ENCODE results near the gene OPRL1.
A peak's percentile ranks its signal among the peaks of the same experiment; 100 is the strongest.

OPRL1 gene

GRCh38 chr20:64056889-64057627 is 22.8 kb upstream of the OPRL1 start:
- DNase-seq: no peak

GRCh38 chr20:64057628-64058498 is 22.0 kb upstream of the OPRL1 start:
- peak; percentile 81 to 83 for DNase-seq

- no peak for DNase-seq
These were observed 21.3 kb upstream of the OPRL1 start for GRCh38 chr20:64058536-64058935.

- DNase-seq: no peak
These were observed 17.6 kb upstream of the OPRL1 start for GRCh38 chr20:64062276-64062595.

DNA sequence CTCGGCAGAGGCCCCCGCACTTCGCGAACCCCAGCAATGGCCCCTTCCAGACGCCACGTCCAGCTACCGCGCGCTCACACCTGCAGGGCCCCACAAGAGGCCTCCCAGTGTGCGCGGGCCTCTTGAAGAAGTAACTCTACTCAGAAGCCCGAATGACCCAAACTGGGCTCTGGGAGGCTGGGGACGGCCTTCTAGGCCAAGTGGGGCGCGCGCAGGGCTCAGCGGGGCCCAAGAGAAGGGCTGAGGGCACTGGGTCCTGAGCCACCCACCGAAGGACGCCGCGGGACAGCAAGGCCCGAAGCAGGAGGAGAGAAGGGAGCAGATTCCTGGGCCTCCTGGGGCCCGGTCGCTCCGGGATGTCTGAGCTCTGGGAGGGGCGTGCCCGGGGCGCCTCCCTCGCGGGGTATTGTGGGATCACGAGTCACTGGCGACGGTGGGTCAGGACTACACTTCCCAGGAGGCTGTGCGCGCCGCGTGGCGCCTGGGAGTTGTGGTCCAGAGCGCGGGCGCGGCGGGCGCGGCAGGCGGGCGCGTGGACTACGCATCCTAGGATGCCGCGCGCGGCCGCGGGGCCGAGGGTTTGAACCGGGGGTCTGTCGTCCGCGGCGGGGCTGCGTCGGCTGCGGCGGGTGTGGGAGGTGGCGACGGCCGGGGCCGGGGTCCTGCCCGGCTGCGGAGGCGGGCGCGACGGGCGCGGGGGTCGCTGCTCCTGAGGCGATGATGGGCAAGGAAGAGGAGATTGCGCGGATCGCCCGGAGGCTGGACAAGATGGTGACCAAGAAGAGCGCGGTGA is 17.1 kb upstream of the OPRL1 start, which contains the start of gene TCEA2:
TSS of gene TCEA2 (plus strand) at position 603 of the 793 bp plus-strand sequence. CDS start at position 718, 115 bp downstream.
- DNase-seq: peak; percentile 94 to 95

DNA sequence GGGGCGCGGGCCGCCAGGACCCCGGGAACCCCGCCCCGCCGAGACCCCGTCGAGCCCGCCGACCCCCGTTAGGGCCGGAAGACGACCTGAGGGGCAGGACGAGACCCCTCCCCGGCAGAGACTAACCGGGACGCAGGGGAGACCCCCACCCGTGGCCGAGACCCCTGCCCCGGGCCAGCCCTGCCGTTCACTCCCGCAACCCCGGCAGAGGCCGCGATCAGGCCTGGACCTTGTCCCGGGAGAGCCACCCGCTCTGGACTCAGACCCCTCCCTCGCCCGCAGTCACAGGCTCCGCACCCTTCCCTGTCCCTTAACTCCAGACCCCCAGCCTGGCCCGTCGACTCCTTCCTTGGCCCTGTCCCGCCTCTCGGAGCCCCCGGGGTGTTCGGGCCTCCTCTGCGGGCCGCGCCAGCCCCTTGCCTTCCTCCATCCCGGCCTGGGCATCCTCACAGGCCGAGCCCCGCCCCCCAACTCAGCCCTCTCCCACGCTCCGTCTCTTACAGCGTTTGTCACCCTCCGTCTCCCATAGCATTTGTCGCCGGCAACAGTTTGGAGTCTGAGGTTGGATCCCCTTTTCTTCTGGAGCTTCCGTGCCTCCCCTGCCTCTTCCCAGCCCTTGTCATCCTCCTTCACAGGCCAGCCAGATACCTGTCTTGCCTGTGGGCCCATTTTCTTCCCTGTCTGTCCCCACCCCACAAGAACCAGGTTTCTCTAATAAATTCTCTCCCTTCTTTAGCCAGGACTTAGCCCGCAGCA is 16.3 kb upstream of the OPRL1 start:
- DNase-seq: peak in 1 of 2 experiments; percentile 34

GRCh38 chr20:64064145-64064698 is 15.7 kb upstream of the OPRL1 start:
- DNase-seq: no peak

- no peak for DNase-seq
These were observed 14.6 kb upstream of the OPRL1 start for GRCh38 chr20:64065062-64065973.

DNA sequence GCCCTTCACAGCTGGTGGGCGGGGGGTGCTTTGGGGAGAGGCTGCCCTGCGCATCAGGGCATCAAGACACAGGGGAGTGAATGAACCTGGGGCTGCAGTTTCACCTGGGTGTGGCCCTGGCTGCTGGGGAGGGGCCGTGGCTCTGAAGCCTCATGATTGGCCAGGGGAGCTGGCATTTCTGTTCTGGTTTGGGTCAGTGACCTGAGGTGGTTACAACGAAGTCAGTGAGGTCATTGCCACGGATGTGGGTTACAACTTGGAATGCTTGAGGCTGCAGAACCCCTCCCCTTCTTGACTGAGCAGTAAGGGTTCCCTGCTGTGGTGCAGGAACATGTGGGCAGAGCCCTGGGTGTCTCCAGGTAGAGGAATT is 13.9 kb upstream of the OPRL1 start:
- no peak for DNase-seq

GRCh38 chr20:64067005-64067632 is 12.8 kb upstream of the OPRL1 start:
- DNase-seq: no peak

DNA sequence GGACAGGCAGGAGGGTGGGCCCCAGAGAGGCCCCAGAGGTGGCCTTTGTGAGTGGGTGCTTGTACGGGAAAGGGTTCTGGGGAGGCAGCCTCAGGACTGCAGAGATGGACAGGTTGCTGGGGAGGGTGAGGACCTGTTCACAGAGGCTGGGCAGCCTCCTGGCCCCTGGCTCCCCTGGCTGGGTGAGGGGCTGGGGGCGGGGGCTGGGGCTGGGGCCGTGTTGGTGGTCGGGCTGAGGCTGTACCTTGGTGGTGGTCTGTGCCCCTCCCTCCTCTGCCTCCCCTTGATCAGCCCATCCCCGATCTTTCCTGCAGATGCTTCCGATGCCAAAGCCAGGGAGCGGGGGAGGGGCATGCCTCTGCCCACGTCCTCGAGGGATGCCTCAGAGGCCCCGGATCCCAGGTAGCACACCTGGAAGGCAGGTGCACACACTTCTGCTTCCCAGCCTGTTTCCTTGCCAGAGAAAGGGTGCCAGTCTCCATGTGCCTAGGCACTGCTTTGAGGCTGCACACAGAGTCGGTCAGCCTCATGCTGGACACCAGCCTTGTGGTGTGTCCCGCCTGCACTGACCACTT is 12.1 kb upstream of the OPRL1 start:
- DNase-seq: no peak

- no peak for DNase-seq
These were observed 11.3 kb upstream of the OPRL1 start for GRCh38 chr20:64068386-64069208.

- no peak for DNase-seq
These were observed 10.7 kb upstream of the OPRL1 start for GRCh38 chr20:64069209-64069613.

DNA sequence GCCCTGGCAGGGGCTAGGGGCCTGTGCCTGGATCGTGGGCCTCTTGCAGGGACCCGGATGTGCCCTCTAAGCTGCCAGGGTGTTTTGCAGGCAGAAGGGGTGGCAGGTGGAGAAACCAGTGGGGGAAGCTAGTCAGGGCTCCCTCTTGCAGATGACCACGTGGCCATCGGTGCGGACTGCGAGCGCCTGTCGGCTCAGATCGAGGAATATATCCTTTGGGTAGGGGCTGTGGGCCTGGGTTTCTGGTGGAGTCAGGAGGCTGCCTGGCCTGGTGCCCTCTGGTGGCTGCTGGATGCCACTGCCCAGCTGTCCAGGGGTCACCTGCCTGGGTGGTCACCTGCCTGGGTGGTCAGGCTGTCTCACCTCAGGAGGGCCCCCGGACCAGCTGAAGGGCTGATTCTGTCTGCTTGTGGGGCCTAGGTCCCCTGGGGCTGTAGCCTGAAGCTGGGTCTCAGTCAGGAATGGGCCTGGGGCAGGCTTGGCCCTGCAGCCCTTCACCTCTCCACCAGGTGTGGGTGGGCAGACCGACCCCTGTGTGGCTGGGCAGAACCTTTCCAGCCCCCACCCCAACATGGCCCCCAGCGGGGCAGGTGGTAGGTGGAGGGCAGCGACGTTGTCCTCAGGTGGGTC is 10.2 kb upstream of the OPRL1 start:
- DNase-seq: no peak

GRCh38 chr20:64070244-64070993 is 9.5 kb upstream of the OPRL1 start:
- DNase-seq: no peak

GRCh38 chr20:64071341-64072332 is 8.2 kb upstream of the OPRL1 start:
- DNase-seq: no peak
